HG02571 (cell line): ENCODE data around the gene DLG1.

Experiments used
- ATAC-seq: cut with Tn5 transposase; IDR thresholded peaks from one replicate; pipeline ENCODE4 v1.9.1; 2021; ENCODE audit warnings: mild to moderate bottlenecking, moderate library complexity; ENCODE audit not compliant: unreplicated experiment

DLG1 gene

GRCh38 chr3:197253238-197253947, 45.0 kb downstream of the DLG1 start:
- ATAC-seq = no peak

- no peak for ATAC-seq
Observed at GRCh38 chr3:197249542-197249941, 48.9 kb downstream of the DLG1 start.

- ATAC-seq = no peak
Observed at GRCh38 chr3:197248341-197248740, 50.1 kb downstream of the DLG1 start.

GRCh38 chr3:197244751-197245150, 53.7 kb downstream of the DLG1 start:
- ATAC-seq = no peak

- ATAC-seq = no peak
Observed at GRCh38 chr3:197242784-197243432, 55.5 kb downstream of the DLG1 start.

GRCh38 chr3:197241173-197241572, 57.2 kb downstream of the DLG1 start:
- no peak for ATAC-seq

GRCh38 chr3:197239857-197240256, 58.6 kb downstream of the DLG1 start:
- no peak for ATAC-seq

- no peak for ATAC-seq
Observed at GRCh38 chr3:197238842-197239241, 59.6 kb downstream of the DLG1 start.

GRCh38 chr3:197237897-197238296, 60.5 kb downstream of the DLG1 start:
- no peak for ATAC-seq

- ATAC-seq = no peak
Observed at GRCh38 chr3:197236362-197236761, 62.0 kb downstream of the DLG1 start.

- ATAC-seq = no peak
Observed at GRCh38 chr3:197234947-197235914, 63.2 kb downstream of the DLG1 start.

GRCh38 chr3:197231321-197231720, 67.1 kb downstream of the DLG1 start:
- ATAC-seq = no peak

GRCh38 chr3:197229836-197230235, 68.6 kb downstream of the DLG1 start:
- no peak for ATAC-seq

- ATAC-seq = no peak
Observed at GRCh38 chr3:197229178-197229577, 69.2 kb downstream of the DLG1 start.

- no peak for ATAC-seq
Observed at GRCh38 chr3:197227780-197228574, 70.4 kb downstream of the DLG1 start.

- ATAC-seq = no peak
Observed at GRCh38 chr3:197226179-197226578, 72.2 kb downstream of the DLG1 start.

GRCh38 chr3:197225579-197225978, 72.8 kb downstream of the DLG1 start:
- no peak for ATAC-seq

- ATAC-seq = no peak
Observed at GRCh38 chr3:197224034-197224444, 74.4 kb downstream of the DLG1 start.

GRCh38 chr3:197222937-197223370, 75.5 kb downstream of the DLG1 start:
- no peak for ATAC-seq

GRCh38 chr3:197219619-197220018, 78.8 kb downstream of the DLG1 start:
- ATAC-seq = no peak

- no peak for ATAC-seq
Observed at GRCh38 chr3:197218210-197218609, 80.2 kb downstream of the DLG1 start.
